C4-2B (cell line): ENCODE measurements around the gene ZFAND6.

Experiments used
- CTCF ChIP-seq: fragments of 450-650 bp; conservative IDR thresholded peaks from 2 replicates; pipeline ENCODE4 v1.5.1; 2017; ENCODE audit warnings: mild to moderate bottlenecking
- ZFX ChIP-seq: fragments of 450-650 bp; IDR thresholded peaks from 2 replicates; pipeline ENCODE4 v1.6.1; 2017

GRCh38 chr15:80060356-80061006 is 1.0 kb downstream of the ZFAND6 start:
- peak; percentile 35 for TF ChIP-seq CTCF
- TF ChIP-seq ZFX = no peak
